RWPE2 (cell line): ENCODE results near the gene CCL8.

Experiments
- ATAC-seq: fragments of 200-7000 bp; cut with Tn5 transposase; 3 replicates; pipeline ENCODE4 v1.9.1; 2021; ENCODE audit warnings: low read depth
- DNase-seq: peaks from one replicate; pipeline ENCODE4 v3.0.0-alpha.2; 2020; ENCODE audit warnings: low spot score
- H3K27ac ChIP-seq: fragments of 450-650 bp; 2 replicates; pipeline ENCODE4 v1.5.1; 2017; ENCODE audit warnings: mild to moderate bottlenecking; ENCODE audit not compliant: poor library complexity, severe bottlenecking
- H3K27me3 ChIP-seq: fragments of 250-450 bp; sonication (Bioruptor Pico); 2 replicates; pipeline ENCODE4 v1.5.1; 2021; ENCODE audit warnings: mild to moderate bottlenecking, moderate library complexity; ENCODE audit not compliant: insufficient read depth, poor library complexity, severe bottlenecking
- H3K36me3 ChIP-seq: fragments of 250-450 bp; sonication (Bioruptor Pico); 2 replicates; pipeline ENCODE4 v1.5.1; 2020; ENCODE audit warnings: low read depth, mild to moderate bottlenecking, moderate library complexity
- H3K4me1 ChIP-seq: fragments of 250-450 bp; sonication (Bioruptor Pico); 2 replicates; pipeline ENCODE4 v1.5.1; 2021; ENCODE audit warnings: mild to moderate bottlenecking, moderate library complexity; ENCODE audit not compliant: insufficient read depth, poor library complexity, severe bottlenecking
- H3K4me3 ChIP-seq: fragments of 250-450 bp; sonication (Bioruptor Pico); 2 replicates; pipeline ENCODE4 v1.5.1; 2021; ENCODE audit warnings: mild to moderate bottlenecking, moderate library complexity; ENCODE audit not compliant: severe bottlenecking
- H3K9me3 ChIP-seq: fragments of 250-450 bp; sonication (Bioruptor Pico); 2 replicates; pipeline ENCODE4 v1.5.1; 2021; ENCODE audit warnings: mild to moderate bottlenecking, moderate library complexity; ENCODE audit not compliant: severe bottlenecking
- TF ChIP-seq, protein P1 (sequence below): fragments of 450-650 bp; IDR thresholded peaks from one replicate; pipeline ENCODE4 v1.5.1; 2017; ENCODE audit warnings: mild to moderate bottlenecking, moderate library complexity; ENCODE audit not compliant: poor library complexity, severe bottlenecking

CCL8 gene

DNA sequence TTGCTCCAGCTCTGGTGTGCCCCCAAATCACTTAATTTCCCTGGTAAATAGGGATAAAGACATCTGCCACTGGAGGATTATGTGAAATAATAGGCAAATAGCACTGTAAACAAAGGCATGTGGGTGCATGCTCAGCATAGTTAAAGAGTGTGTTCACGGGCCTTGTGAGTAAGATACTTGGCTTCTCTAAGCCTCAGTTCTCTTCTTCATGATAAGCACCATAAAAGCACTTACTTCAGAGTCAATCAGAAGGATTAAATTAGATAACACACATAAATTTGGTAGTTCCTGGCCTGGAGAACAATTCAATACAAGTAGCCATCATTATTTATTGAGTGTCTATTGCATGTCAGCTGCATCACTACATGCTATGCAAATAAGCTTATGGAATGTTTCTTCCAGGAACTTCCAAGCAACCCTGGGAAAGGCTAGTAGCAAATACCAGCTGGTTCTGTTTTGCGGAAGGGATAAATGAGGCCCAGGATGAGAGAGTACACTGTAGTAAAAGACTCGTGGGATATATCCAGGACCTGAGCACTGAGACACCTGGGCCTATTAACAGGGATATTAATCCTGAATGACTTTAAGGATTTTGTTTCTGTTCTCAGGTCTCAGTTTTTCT, 19.2 kb upstream of the CCL8 start:
- DNase-seq (no peak), ATAC-seq (peak; percentile 59)
- H3K4me1 ChIP-seq, result no peaks in the 10 kb centered on the region
- no peaks in the 10 kb centered on the region for H3K9me3 ChIP-seq
- no peak overlapping the region for H3K27ac ChIP-seq
- H3K36me3 ChIP-seq, result no peaks in the 10 kb centered on the region
- TF ChIP-seq, protein P1, sequence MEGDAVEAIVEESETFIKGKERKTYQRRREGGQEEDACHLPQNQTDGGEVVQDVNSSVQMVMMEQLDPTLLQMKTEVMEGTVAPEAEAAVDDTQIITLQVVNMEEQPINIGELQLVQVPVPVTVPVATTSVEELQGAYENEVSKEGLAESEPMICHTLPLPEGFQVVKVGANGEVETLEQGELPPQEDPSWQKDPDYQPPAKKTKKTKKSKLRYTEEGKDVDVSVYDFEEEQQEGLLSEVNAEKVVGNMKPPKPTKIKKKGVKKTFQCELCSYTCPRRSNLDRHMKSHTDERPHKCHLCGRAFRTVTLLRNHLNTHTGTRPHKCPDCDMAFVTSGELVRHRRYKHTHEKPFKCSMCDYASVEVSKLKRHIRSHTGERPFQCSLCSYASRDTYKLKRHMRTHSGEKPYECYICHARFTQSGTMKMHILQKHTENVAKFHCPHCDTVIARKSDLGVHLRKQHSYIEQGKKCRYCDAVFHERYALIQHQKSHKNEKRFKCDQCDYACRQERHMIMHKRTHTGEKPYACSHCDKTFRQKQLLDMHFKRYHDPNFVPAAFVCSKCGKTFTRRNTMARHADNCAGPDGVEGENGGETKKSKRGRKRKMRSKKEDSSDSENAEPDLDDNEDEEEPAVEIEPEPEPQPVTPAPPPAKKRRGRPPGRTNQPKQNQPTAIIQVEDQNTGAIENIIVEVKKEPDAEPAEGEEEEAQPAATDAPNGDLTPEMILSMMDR, result no peak
- H3K27me3 ChIP-seq, result no peaks in the 10 kb centered on the region
- H3K4me3 ChIP-seq, result no peak overlapping the region

GRCh38 chr17:34300652-34301370, 18.4 kb upstream of the CCL8 start:
- H3K27ac ChIP-seq, result no peak overlapping the region
- peak; percentile 61 for ATAC-seq

DNA sequence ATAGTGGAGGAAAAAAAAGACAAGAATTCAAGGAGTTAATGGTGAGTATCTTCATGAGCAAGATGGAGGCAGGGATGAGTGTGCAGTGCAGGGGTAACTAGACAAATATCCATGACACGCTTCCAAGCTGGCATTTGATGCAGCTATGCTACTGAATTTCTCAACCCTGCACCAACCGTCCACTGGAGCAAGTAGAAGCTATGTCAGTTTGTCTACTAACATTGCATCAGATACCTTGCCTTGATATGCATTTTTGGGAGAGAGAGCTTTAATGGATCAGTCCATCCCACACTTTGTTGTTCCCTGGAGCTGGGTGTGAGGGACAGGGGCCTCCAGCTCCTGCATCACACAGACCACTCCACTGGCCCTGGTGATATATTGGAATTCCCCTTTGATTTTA, 17.2 kb upstream of the CCL8 start:
- no peak for DNase-seq
- no peak for ATAC-seq
- H3K4me3 ChIP-seq, result no peak overlapping the region
- no peaks in the 10 kb centered on the region for H3K9me3 ChIP-seq
- H3K36me3 ChIP-seq, result no peaks in the 10 kb centered on the region
- no peaks in the 10 kb centered on the region for H3K4me1 ChIP-seq
- no peak overlapping the region for H3K27ac ChIP-seq
- TF ChIP-seq, protein P1, result no peak
- no peaks in the 10 kb centered on the region for H3K27me3 ChIP-seq

More at GRCh38 chr17:34300652-34301370, 18.4 kb upstream of the CCL8 start:
- Histone ChIP-seq H3K9me3 (no peaks in the 10 kb centered on the region), H3K27me3 (no peaks in the 10 kb centered on the region), H3K36me3 (no peaks in the 10 kb centered on the region), H3K4me3 (no peak overlapping the region), H3K4me1 (no peaks in the 10 kb centered on the region)
- no peak for DNase-seq
- TF ChIP-seq, protein P1, result no peak

DNA sequence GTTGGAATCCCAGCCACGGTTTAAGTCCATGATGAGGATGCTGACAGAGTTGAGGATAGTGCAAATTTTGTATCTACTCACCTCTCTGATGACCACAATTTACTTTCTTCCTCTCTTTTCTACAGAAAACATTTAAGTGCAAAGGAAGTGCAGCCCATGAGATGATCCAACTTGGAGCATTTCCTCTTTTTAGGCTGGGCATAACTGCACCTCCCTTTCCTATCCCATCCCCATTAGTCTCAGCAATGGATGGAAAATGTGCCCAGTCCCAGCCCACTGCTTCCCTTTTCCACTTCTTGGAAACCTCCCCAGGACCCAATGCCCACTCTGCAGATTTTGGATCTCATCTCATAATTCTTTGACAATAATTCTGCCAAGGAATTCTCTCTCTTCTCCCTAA, 16.6 kb upstream of the CCL8 start:
- Histone ChIP-seq H3K4me1 (no peaks in the 10 kb centered on the region), H3K27ac (no peak overlapping the region), H3K36me3 (no peaks in the 10 kb centered on the region), H3K4me3 (no peak overlapping the region), H3K27me3 (peaks cover 1% of the 10 kb centered on the region), H3K9me3 (no peaks in the 10 kb centered on the region)
- ATAC-seq, result no peak
- no peak for DNase-seq
- TF ChIP-seq, protein P1, result no peak

DNA sequence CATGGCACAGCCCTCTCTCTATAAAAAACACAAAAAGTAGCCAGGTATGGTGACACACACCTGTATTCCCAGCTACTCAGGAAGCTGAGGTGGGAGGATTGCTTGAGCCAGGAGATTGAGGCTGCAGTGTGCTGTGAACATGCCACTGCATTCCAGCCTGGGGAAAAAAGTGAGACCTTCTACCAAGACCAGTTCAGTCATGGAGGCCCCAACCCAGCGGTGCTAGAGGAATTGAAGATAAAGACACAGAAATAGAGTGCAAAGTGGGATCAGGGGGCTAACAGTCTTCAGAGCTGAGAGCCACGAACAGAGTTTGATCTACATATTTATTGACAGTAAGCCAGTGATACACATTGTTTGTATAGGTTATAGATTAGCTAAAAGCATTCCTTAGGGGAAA, 15.6 kb upstream of the CCL8 start:
- no peaks in the 10 kb centered on the region for H3K4me1 ChIP-seq
- TF ChIP-seq, protein P1, result no peak
- ATAC-seq, result no peak
- no peaks in the 10 kb centered on the region for H3K9me3 ChIP-seq
- peaks cover 4% of the 10 kb centered on the region for H3K27me3 ChIP-seq
- H3K27ac ChIP-seq, result no peak overlapping the region
- no peak overlapping the region for H3K4me3 ChIP-seq
- DNase-seq, result no peak
- H3K36me3 ChIP-seq, result no peaks in the 10 kb centered on the region
